ENCODE measurements around the gene HMGXB4.
A peak's percentile ranks its signal among the peaks of the same experiment; 100 is the strongest.

HMGXB4 gene

DNA sequence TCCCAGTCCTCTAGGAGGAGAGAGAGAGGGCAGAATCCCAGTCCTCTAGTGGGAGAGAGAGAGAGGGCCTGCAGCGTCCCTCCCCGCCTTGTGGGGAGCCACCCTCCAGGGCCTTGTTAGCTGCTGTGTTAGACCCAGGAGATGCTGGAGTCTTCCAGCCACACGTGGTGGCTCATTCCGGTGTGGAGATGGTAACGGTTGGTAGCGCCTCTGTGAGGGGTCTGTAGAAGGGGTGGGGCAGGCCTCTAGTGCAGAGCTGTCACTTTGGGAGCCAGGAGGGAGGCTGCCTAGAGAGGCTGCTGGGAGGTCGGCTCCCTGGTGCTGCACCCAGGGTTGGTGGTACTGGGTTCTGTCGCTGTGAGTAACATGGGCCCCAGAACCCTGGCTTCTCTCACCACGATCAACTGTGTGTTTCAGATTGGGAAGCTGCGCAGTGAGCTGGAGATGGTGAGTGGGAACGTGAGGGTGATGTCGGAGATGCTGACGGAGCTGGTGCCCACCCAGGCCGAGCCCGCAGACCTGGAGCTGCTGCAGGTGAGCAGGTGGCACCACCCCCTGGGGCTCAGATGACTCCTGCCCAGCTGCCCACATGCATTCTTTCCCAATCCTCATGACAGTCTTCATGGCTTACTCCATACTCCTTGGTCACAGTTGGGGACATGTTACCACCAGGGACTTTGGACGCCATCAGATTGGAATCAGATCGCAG is 69.7 kb downstream of the HMGXB4 start:
- Mint-ChIP-seq H3K9me3 (no peaks in the 10 kb centered on the region), H3K36me3 (ENCODE audit: insufficient read depth) (peaks cover 40% of the 10 kb centered on the region), H3K4me3 (peak overlapping the region; percentile 43), H3K27ac (ENCODE audit: low read depth) (peak overlapping the region; percentile 69), H3K27me3 (no peaks in the 10 kb centered on the region), H3K4me1 (peaks cover 12% of the 10 kb centered on the region)
- ATAC-seq (replicated peaks; ENCODE audit: extremely low read depth, poor library complexity, severe bottlenecking) (no peak), DNase-seq (ENCODE audit: low spot score in 2 of 2) (no peak)

DNA sequence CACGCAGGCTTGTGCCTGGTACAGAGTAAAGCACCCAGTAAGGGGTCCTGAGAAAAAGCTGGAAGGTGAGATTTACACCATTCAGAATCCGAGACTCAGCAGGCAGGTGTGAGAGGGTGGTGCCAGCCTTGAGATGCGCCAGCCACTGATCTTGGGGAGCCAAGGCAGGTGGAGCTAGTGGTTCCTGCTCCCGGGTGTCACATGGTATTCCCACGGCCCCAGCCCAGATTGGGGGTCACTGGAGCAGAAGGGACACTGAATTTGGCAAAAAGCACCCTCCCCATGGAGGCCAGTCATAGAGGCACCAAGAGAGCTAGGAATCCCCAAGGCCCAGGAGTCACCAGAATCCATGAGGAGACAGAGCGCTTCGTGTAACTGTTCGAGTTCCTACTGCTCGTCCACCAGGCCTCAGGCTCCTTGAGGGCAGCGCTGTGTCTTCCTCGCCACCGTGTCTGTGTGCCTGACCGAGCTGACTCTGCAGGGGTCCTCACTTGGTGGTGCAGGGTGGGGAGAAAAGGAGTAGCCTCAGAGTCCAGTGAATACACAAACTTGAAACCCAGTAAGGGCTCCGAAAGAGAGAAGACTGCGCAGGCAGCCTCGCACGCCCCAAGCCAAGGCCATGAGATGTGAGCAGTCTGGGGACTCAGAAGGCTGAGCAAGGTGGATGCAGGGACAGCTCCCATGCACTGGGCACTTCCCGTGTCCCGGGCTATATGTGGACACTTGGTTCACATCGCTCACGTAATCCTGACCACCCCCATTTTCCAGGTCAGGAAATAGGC is 70.6 kb downstream of the HMGXB4 start:
- Mint-ChIP-seq H3K4me3 (peak overlapping the region; percentile 2), H3K4me1 (peaks cover 12% of the 10 kb centered on the region), H3K27me3 (no peaks in the 10 kb centered on the region), H3K9me3 (no peaks in the 10 kb centered on the region), H3K27ac (ENCODE audit: low read depth) (no peak overlapping the region), H3K36me3 (ENCODE audit: insufficient read depth) (peaks cover 40% of the 10 kb centered on the region)
- ATAC-seq (replicated peaks; ENCODE audit: extremely low read depth, poor library complexity, severe bottlenecking) (no peak), DNase-seq (ENCODE audit: low spot score in 2 of 2) (no peak)

- DNase-seq (ENCODE audit: low spot score in 2 of 2): no peak
- Mint-ChIP-seq H3K27me3 (no peaks in the 10 kb centered on the region), H3K4me1 (peaks cover 12% of the 10 kb centered on the region), H3K36me3 (ENCODE audit: insufficient read depth) (peaks cover 36% of the 10 kb centered on the region), H3K9me3 (no peaks in the 10 kb centered on the region), H3K4me3 (peak overlapping the region; percentile 2), H3K27ac (ENCODE audit: low read depth) (no peak overlapping the region)
- no peak for ATAC-seq (replicated peaks; ENCODE audit: extremely low read depth, poor library complexity, severe bottlenecking)
Measured at GRCh38 chr22:35328472-35328885, 71.2 kb downstream of the HMGXB4 start.

GRCh38 chr22:35329114-35329847 is 72.0 kb downstream of the HMGXB4 start:
- Mint-ChIP-seq H3K4me1 (peaks cover 12% of the 10 kb centered on the region), H3K36me3 (ENCODE audit: insufficient read depth) (peaks cover 31% of the 10 kb centered on the region), H3K9me3 (no peaks in the 10 kb centered on the region), H3K27ac (ENCODE audit: low read depth) (peak overlapping the region; percentile 57), H3K4me3 (no peak overlapping the region), H3K27me3 (no peaks in the 10 kb centered on the region)
- DNase-seq (ENCODE audit: low spot score in 2 of 2) (no peak), ATAC-seq (replicated peaks; ENCODE audit: extremely low read depth, poor library complexity, severe bottlenecking) (no peak)

GRCh38 chr22:35330258-35330861 is 73.1 kb downstream of the HMGXB4 start:
- peak overlapping the region; percentile 61 for H3K4me3 Mint-ChIP-seq

GRCh38 chr22:35332278-35332677 is 75.0 kb downstream of the HMGXB4 start:
- H3K9me3 Mint-ChIP-seq: no peaks in the 10 kb centered on the region
- peaks cover 21% of the 10 kb centered on the region for H3K36me3 Mint-ChIP-seq (ENCODE audit: insufficient read depth)
- ATAC-seq (replicated peaks; ENCODE audit: extremely low read depth, poor library complexity, severe bottlenecking): no peak
- H3K27me3 Mint-ChIP-seq: no peaks in the 10 kb centered on the region
- no peak for DNase-seq (ENCODE audit: low spot score in 2 of 2)
- H3K4me1 Mint-ChIP-seq: peaks cover 16% of the 10 kb centered on the region
- no peak overlapping the region for H3K4me3 Mint-ChIP-seq
- no peak overlapping the region for H3K27ac Mint-ChIP-seq (ENCODE audit: low read depth)

More at GRCh38 chr22:35330258-35330861, 73.1 kb downstream of the HMGXB4 start:
- ATAC-seq (replicated peaks; ENCODE audit: extremely low read depth, poor library complexity, severe bottlenecking) (peak; percentile 72), DNase-seq (ENCODE audit: low spot score in 2 of 2) (no peak)
- Mint-ChIP-seq H3K9me3 (no peaks in the 10 kb centered on the region), H3K36me3 (ENCODE audit: insufficient read depth) (peaks cover 25% of the 10 kb centered on the region), H3K27ac (ENCODE audit: low read depth) (peak overlapping the region; percentile 81), H3K4me1 (peaks cover 12% of the 10 kb centered on the region), H3K27me3 (no peaks in the 10 kb centered on the region)

DNA sequence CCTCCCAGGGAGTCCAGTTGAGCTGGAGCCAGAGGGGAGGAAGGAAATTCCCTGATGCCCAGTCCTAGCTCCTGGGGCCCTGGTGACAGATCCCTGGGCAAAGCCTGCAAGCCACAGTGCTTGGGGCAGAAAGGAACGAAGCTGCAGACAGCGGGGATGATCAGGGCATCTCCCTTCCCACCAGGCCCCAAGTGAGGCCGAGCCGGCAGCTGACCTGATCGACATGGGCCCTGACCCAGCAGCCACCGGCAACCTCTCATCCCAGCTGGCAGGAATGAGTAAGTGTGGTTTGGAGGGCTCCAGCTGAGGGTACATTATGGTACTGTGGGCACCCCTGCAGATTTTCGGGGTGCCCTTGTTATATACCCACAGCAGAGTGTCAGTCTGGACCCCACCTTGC is 75.9 kb downstream of the HMGXB4 start:
- H3K4me1 Mint-ChIP-seq: peaks cover 16% of the 10 kb centered on the region

DNA sequence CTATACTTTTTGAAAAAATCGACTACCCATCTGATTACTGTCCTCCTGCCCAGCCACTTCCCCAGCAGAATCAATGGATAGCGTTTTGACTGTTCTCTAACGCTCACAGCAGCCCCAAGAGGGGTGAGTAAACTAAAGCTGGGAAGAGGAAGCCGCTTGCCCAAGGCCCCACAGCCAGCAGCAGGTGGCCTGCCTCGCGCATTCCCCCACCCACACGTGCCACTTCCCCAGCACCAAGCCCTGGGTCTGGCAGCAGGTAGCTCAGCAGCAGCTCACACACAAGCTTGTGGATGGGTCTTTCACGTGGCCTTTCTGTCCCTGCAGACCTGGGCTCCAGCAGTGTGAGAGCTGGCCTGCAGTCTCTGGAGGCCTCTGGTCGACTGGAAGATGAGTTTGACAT is 76.7 kb downstream of the HMGXB4 start:
- peaks cover 16% of the 10 kb centered on the region for H3K4me1 Mint-ChIP-seq
- H3K27ac Mint-ChIP-seq (ENCODE audit: low read depth): no peak overlapping the region
- no peak for ATAC-seq (replicated peaks; ENCODE audit: extremely low read depth, poor library complexity, severe bottlenecking)
- peaks cover 23% of the 10 kb centered on the region for H3K36me3 Mint-ChIP-seq (ENCODE audit: insufficient read depth)
- no peak for DNase-seq (ENCODE audit: low spot score in 2 of 2)
- H3K9me3 Mint-ChIP-seq: no peaks in the 10 kb centered on the region
- H3K27me3 Mint-ChIP-seq: no peaks in the 10 kb centered on the region
- no peak overlapping the region for H3K4me3 Mint-ChIP-seq

More for the DNA sequence above, 75.9 kb downstream of the HMGXB4 start:
- ATAC-seq (replicated peaks; ENCODE audit: extremely low read depth, poor library complexity, severe bottlenecking) (no peak), DNase-seq (ENCODE audit: low spot score in 2 of 2) (no peak)
- Mint-ChIP-seq H3K36me3 (ENCODE audit: insufficient read depth) (peaks cover 21% of the 10 kb centered on the region), H3K9me3 (no peaks in the 10 kb centered on the region), H3K4me3 (no peak overlapping the region), H3K27me3 (no peaks in the 10 kb centered on the region), H3K27ac (ENCODE audit: low read depth) (no peak overlapping the region)

- Mint-ChIP-seq H3K27me3 (no peaks in the 10 kb centered on the region), H3K4me1 (peaks cover 11% of the 10 kb centered on the region), H3K4me3 (no peak overlapping the region), H3K9me3 (no peaks in the 10 kb centered on the region), H3K36me3 (ENCODE audit: insufficient read depth) (peaks cover 27% of the 10 kb centered on the region), H3K27ac (ENCODE audit: low read depth) (peak overlapping the region; percentile 27)
- ATAC-seq (replicated peaks; ENCODE audit: extremely low read depth, poor library complexity, severe bottlenecking) (no peak), DNase-seq (ENCODE audit: low spot score in 2 of 2) (no peak)
Measured at GRCh38 chr22:35335468-35335867, 78.2 kb downstream of the HMGXB4 start.

DNA sequence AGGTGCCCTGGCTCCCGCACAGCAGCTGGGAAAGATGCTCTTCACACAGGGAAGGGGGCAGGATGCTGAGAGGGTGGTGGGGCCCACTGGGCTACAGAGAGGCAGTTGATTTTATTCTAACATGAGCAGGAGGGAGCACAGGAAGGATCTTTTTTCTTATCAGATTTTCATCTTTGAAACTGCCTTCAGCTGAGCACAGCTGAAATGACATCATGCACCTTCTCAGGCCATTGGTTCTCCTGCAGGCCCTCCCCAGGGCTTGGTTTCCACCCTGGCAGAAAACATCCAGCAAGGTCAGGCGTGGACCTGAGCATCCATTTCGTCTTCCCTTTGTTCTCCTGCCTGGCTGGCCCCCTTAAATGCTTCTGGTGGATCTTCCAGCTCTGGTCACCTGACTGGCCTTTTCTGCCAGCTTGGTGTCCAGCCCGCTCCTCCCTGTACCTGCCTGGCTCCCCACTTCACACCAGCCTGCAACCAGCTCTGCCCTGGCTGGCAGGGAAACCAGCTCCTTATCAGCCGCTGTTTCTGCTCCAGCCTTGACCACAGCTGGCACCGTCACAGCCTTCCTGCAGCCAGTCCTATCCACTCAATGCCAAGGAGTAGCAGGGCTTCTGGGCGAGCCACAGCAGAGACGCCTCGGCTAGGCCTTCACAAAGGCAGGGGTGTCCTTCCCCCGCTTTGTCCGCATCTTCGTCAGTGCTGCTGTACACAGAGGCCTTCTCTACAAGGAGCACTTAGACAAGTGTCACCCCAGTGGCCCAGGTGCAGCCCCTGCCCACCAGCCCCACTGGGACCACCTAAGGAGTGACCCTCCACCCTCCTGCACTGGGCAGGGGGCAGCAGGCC is 78.9 kb downstream of the HMGXB4 start:
- H3K4me1 Mint-ChIP-seq: peaks cover 6% of the 10 kb centered on the region
- no peaks in the 10 kb centered on the region for H3K27me3 Mint-ChIP-seq
- DNase-seq (ENCODE audit: low spot score in 2 of 2): no peak
- ATAC-seq (replicated peaks; ENCODE audit: extremely low read depth, poor library complexity, severe bottlenecking): no peak
- no peaks in the 10 kb centered on the region for H3K9me3 Mint-ChIP-seq
- no peak overlapping the region for H3K4me3 Mint-ChIP-seq
- peak overlapping the region; percentile 27 for H3K27ac Mint-ChIP-seq (ENCODE audit: low read depth)
- peaks cover 24% of the 10 kb centered on the region for H3K36me3 Mint-ChIP-seq (ENCODE audit: insufficient read depth)

- H3K4me3 Mint-ChIP-seq: no peak overlapping the region
- peak overlapping the region; percentile 77 for H3K27ac Mint-ChIP-seq (ENCODE audit: low read depth)
- H3K4me1 Mint-ChIP-seq: peaks cover 4% of the 10 kb centered on the region
- DNase-seq (ENCODE audit: low spot score in 2 of 2) (no peak), ATAC-seq (replicated peaks; ENCODE audit: extremely low read depth, poor library complexity, severe bottlenecking) (peak; percentile 38)
- H3K36me3 Mint-ChIP-seq (ENCODE audit: insufficient read depth): peaks cover 20% of the 10 kb centered on the region
- H3K27me3 Mint-ChIP-seq: no peaks in the 10 kb centered on the region
- H3K9me3 Mint-ChIP-seq: no peaks in the 10 kb centered on the region
Measured at GRCh38 chr22:35337932-35338331, 80.6 kb downstream of the HMGXB4 start.

Data from central memory CD8-positive, alpha-beta T cell (primary cell).